Panc1 (cell line): Measurements from ENCODE around the gene UHRF2.

Experiments
- CTCF ChIP-seq: fragments of 450-650 bp; IDR thresholded peaks from 2 replicates; pipeline ENCODE4 v1.5.1; 2017; ENCODE audit warnings: mild to moderate bottlenecking
- POLR2AphosphoS5 ChIP-seq: IDR thresholded peaks from 2 replicates; pipeline ENCODE4 v1.6.1; 2012; ENCODE audit warnings: mild to moderate bottlenecking, low read depth, low read length, moderate library complexity
- REST ChIP-seq, 2 experiments: IDR thresholded peaks; 2 replicates each; pipeline ENCODE4 v1.6.1; 2011 to 2012; ENCODE audit warnings: low read depth in 2 of 2, control low read depth in 1 of 2, low read length in 1 of 2, mild to moderate bottlenecking in 1 of 2, moderate library complexity in 1 of 2; ENCODE audit not compliant: insufficient read depth in 1 of 2

DNA sequence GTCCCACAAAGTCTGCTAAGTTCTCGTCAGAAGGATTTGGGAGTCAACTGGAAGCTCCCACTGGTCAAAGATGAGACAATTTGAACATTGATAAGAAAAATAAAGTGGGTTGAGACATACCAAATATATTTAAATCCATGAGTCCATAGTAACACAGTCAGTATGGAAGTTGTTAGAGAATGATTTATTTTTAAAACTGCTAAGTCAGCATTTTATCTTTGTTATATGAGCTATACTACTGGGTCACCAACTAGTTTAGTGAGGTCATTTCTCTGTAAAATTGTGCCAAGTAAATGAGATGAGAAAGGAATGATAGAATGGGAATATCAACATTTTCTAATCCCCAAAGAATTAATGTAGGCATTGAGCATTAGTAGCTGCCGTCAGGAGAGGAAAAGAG, 60.2 kb downstream of the UHRF2 start:
- TF ChIP-seq CTCF (no peak), REST (IDR thresholded peaks at IDR 0.05; ENCODE audit: insufficient read depth in 1 of 2, low read depth in 2 of 2, low read length in 1 of 2) (no peak), POLR2AphosphoS5 (no peak)
